Measurements from ENCODE around the gene PCYT2.

The PCYT2 gene

GRCh38 chr17:81869221-81870130 lies 41.7 kb downstream of the PCYT2 start (continued):
- TF ChIP-seq ZNF670 (tag by site-specific recombination; IDR thresholded peaks at IDR 0.05; ENCODE audit: low read depth): no peak
- TF ChIP-seq MYNN (tag by site-specific recombination; IDR thresholded peaks at IDR 0.05; ENCODE audit: borderline replicate concordance): no peak
- 0 out of 2 replicates have a peak, but pooled peaks have one; percentile 11 for TF ChIP-seq MZF1 (tag by site-specific recombination; IDR thresholded peaks at IDR 0.05; ENCODE audit: borderline replicate concordance)
- TF ChIP-seq ZNF792 (tag by site-specific recombination; IDR thresholded peaks at IDR 0.05): no peak
- TF ChIP-seq, protein P1, sequence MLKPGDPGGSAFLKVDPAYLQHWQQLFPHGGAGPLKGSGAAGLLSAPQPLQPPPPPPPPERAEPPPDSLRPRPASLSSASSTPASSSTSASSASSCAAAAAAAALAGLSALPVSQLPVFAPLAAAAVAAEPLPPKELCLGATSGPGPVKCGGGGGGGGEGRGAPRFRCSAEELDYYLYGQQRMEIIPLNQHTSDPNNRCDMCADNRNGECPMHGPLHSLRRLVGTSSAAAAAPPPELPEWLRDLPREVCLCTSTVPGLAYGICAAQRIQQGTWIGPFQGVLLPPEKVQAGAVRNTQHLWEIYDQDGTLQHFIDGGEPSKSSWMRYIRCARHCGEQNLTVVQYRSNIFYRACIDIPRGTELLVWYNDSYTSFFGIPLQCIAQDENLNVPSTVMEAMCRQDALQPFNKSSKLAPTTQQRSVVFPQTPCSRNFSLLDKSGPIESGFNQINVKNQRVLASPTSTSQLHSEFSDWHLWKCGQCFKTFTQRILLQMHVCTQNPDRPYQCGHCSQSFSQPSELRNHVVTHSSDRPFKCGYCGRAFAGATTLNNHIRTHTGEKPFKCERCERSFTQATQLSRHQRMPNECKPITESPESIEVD (tag by site-specific recombination; IDR thresholded peaks at IDR 0.05): no peak
- TF ChIP-seq ZNF354C (tag by site-specific recombination; IDR thresholded peaks at IDR 0.05; ENCODE audit: borderline replicate concordance, low read depth): no peak
- TF ChIP-seq ZNF214 (tag by site-specific recombination; IDR thresholded peaks at IDR 0.05; ENCODE audit: borderline replicate concordance): no peak
- TF ChIP-seq, protein P2, sequence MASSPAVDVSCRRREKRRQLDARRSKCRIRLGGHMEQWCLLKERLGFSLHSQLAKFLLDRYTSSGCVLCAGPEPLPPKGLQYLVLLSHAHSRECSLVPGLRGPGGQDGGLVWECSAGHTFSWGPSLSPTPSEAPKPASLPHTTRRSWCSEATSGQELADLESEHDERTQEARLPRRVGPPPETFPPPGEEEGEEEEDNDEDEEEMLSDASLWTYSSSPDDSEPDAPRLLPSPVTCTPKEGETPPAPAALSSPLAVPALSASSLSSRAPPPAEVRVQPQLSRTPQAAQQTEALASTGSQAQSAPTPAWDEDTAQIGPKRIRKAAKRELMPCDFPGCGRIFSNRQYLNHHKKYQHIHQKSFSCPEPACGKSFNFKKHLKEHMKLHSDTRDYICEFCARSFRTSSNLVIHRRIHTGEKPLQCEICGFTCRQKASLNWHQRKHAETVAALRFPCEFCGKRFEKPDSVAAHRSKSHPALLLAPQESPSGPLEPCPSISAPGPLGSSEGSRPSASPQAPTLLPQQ (tag by site-specific recombination; IDR thresholded peaks at IDR 0.05): no peak; the same call in 1 of the 2 replicates
- peak; percentile 34; the same call in 1 of the 2 replicates for TF ChIP-seq ZNF121 (tag by site-specific recombination; IDR thresholded peaks at IDR 0.05)
- peak; percentile 97 for TF ChIP-seq GLIS1 (tag by site-specific recombination; IDR thresholded peaks at IDR 0.05)
- TF ChIP-seq ZNF138 (tag by site-specific recombination; IDR thresholded peaks at IDR 0.05; ENCODE audit: borderline replicate concordance): no peak
- no peak for TF ChIP-seq HOXA7 (CRISPR knock-in tag; IDR thresholded peaks at IDR 0.05; ENCODE audit: borderline replicate concordance)
- no peak for TF ChIP-seq ZNF211 (tag by site-specific recombination; IDR thresholded peaks at IDR 0.05; ENCODE audit: low read depth)
- TF ChIP-seq ZFP41 (tag by site-specific recombination; IDR thresholded peaks at IDR 0.05; ENCODE audit: borderline replicate concordance): no peak
- TF ChIP-seq, protein P3, sequence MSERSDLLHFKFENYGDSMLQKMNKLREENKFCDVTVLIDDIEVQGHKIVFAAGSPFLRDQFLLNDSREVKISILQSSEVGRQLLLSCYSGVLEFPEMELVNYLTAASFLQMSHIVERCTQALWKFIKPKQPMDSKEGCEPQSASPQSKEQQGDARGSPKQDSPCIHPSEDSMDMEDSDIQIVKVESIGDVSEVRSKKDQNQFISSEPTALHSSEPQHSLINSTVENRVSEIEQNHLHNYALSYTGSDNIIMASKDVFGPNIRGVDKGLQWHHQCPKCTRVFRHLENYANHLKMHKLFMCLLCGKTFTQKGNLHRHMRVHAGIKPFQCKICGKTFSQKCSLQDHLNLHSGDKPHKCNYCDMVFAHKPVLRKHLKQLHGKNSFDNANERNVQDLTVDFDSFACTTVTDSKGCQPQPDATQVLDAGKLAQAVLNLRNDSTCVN (tag by site-specific recombination; optimal IDR thresholded peaks at IDR 0.05): peak; percentile 81
- no peak for TF ChIP-seq ZNF280D (tag by site-specific recombination; IDR thresholded peaks at IDR 0.05)
- TF ChIP-seq ZNF112 (tag by site-specific recombination; IDR thresholded peaks at IDR 0.05): no peak
- TF ChIP-seq SP3 (tag by site-specific recombination; IDR thresholded peaks at IDR 0.05): no peak
- TF ChIP-seq OSR2 (tag by site-specific recombination; IDR thresholded peaks at IDR 0.05): no peak
- TF ChIP-seq ZNF707 (tag by site-specific recombination; IDR thresholded peaks at IDR 0.05): no peak
- TF ChIP-seq ZBTB17 (tag by site-specific recombination; IDR thresholded peaks at IDR 0.05): peak; percentile 57; the same call in 1 of the 2 replicates
- TF ChIP-seq CTCF (tag by site-specific recombination; IDR thresholded peaks at IDR 0.05): peak; percentile 93
- peak; percentile 86 for TF ChIP-seq ZSCAN30 (tag by site-specific recombination; IDR thresholded peaks at IDR 0.05)
- no peak for TF ChIP-seq ZNF426 (tag by site-specific recombination; IDR thresholded peaks at IDR 0.05)
- TF ChIP-seq ZNF704 (tag by site-specific recombination; IDR thresholded peaks at IDR 0.05): no peak
- no peak for TF ChIP-seq ZNF175 (tag by site-specific recombination; IDR thresholded peaks at IDR 0.05)
- TF ChIP-seq BCL11A (tag by site-specific recombination; IDR thresholded peaks at IDR 0.05; ENCODE audit: low read depth): peak; percentile 93
- no peak for TF ChIP-seq HOXC10 (CRISPR knock-in tag; IDR thresholded peaks at IDR 0.05)
- TF ChIP-seq SP2 (tag by site-specific recombination; IDR thresholded peaks at IDR 0.05): peak; percentile 8

Measured in HEK293 (cell line).